GM13976 (cell line): ENCODE measurements around the gene RFTN1.

Experiments
- DNase-seq: peaks from one replicate; pipeline ENCODE4 v3.0.0; 2012; ENCODE audit warnings: low spot score
- in situ Hi-C: fragments of 300-500 bp; cut with MboI; formaldehyde crosslinking; loops from one replicate; pipeline ENCODE4 v1.12.0; 2022; ENCODE audit warnings: low sequenced_read_pairs, mixed read lengths, inconsistent platforms; ENCODE audit not compliant: unreplicated experiment
- TF ChIP-seq, protein P1 (sequence below): IDR thresholded peaks from 2 replicates; pipeline ENCODE4 v1.5.1; 2012; ENCODE audit warnings: borderline replicate concordance, mild to moderate bottlenecking; ENCODE audit not compliant: insufficient read depth; ENCODE audit errors: extremely low read depth, missing control alignments, control extremely low read depth

Gene RFTN1

DNA sequence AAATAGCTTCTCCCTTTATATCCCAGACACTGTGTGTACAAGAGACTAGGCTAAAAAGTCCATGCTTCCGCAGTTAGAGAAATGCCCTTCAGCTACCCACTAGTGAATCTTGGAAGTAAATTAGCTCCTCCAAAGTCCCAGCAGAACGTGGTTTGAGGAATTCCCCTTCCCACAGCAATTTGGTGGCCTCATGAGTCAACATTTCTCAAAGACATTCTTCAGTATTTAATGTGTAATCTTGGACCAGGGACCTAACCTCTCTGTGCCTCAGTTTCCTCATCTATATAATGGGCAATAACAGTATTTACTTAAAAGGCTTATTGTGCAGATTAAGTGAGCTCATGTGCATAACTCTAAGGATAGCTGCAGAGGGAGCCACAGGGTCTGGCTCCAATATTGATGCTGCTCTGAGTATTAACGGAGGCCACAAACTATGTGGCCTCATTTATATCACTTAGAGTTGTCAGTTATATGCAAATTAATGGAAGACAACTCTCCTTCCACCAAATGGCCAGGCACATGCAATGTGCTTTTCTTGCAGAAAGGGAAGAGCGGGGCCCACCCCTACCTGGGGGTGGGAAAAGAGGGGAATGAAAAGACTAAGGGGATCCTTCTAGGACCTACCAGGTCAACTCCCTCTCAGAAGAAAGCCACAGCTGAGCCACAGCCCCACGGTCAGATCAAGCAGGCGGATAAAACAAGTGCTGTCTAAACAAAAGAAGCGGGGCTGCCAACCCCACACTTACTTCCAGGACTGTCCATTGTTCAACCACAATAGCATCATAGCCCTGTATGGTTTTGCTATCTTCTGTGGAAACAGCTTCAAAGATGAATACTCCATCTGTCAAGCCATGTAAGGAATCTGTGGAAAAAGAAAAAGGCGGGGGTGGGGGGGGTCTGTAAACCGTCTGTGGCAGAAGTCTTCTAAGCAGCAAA, 156.0 kb downstream of the RFTN1 start:
- TF ChIP-seq, protein P1, sequence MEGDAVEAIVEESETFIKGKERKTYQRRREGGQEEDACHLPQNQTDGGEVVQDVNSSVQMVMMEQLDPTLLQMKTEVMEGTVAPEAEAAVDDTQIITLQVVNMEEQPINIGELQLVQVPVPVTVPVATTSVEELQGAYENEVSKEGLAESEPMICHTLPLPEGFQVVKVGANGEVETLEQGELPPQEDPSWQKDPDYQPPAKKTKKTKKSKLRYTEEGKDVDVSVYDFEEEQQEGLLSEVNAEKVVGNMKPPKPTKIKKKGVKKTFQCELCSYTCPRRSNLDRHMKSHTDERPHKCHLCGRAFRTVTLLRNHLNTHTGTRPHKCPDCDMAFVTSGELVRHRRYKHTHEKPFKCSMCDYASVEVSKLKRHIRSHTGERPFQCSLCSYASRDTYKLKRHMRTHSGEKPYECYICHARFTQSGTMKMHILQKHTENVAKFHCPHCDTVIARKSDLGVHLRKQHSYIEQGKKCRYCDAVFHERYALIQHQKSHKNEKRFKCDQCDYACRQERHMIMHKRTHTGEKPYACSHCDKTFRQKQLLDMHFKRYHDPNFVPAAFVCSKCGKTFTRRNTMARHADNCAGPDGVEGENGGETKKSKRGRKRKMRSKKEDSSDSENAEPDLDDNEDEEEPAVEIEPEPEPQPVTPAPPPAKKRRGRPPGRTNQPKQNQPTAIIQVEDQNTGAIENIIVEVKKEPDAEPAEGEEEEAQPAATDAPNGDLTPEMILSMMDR, result no peak
- in situ Hi-C loops, result no loop called here
- no peak for DNase-seq

DNA sequence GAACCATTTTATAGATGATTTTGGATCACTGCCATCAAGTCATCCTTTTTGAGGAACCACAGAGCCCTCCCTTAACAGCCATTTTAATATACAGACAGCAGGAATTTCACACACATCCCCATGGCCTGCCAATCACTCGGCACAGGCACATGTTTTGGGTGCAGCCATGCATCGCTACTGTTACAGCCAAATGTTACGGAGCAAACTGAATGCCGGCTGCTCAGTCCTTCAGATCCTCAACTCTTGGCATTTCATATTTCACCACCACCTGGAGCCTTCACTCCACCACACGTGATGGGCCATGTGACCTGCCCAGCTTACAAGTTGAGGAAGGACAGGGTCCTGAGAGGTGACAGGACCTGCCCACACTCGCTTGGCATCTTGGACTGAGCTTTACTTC, 157.7 kb downstream of the RFTN1 start:
- TF ChIP-seq, protein P1, result no peak
- in situ Hi-C loops, result no loop called here
- no peak for DNase-seq

DNA sequence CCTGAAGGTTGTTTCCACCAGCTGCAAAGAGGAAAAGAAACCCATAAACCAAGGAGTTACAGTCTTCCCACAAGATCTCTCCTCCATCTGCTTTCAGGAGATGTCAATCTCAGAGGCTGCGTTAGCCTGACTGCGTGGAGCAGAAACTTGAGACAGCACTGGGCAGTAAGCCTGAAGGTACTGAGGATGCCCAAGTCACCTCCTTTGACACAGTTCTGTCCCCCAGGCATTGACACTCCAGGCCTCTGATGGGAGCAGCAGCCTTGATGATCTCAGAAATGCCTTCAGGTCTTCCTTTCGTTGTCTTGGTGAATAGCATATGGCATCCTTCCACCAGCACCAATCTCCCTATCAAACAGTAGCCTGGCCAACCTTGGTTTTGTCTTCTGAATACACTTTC, 159.2 kb downstream of the RFTN1 start:
- in situ Hi-C loops, result no loop called here
- TF ChIP-seq, protein P1, result no peak
- no peak for DNase-seq

DNA sequence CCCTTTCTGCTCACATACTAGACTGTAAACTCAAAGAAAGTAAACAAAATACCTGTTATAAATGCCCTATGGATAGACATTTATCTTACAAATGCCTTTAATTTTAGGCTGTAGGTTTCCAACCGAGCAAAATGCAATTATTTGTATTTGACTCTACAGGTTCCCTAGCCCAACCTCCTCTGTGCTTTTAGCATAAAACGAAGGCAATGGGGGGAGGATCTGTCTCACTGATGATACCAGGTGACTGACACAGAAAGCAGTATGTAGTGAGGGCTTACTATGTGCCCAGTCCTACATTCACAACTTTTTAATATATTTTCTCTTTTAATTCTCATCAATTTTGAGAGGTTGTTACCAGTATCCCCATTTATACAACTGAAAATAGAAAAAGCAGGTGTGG, 161.1 kb downstream of the RFTN1 start:
- in situ Hi-C loops, result no loop called here
- DNase-seq, result no peak
- TF ChIP-seq, protein P1, result no peak

DNA sequence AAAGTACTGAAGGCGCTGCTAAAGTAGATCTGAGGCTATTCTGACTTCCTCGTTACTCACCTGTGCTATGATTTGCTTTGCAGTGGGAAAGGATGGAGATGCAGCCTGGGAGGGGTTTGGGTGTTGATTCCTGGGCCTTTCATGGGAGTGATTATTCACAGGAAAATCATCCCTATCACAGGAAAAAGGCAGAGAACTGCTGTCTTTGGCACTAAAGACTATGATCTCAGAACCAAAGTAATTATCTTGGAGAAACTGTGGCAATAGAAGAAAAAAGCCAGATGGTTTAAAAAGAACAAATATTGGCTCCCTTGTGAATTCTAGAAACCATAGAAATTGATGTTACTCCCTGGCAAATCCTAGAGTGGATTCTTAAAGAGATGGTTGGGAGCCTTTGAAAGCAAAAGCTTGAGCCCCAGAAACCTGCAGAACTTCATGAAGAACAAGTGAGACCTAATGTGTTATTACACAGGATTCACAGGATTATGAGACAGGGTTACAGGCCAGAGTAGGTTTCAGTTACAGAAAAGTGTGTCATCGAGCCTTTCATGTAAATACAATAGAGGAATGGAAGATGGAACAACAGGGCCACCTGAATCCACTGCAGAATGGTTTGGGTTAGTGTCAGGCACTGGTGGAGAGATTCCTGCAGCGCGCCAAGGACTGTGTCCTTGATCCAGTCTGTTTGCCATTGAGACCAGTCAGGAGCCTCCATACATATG, 162.7 kb downstream of the RFTN1 start:
- TF ChIP-seq, protein P1, result no peak
- no peak for DNase-seq
- in situ Hi-C loops, result no loop called here

DNA sequence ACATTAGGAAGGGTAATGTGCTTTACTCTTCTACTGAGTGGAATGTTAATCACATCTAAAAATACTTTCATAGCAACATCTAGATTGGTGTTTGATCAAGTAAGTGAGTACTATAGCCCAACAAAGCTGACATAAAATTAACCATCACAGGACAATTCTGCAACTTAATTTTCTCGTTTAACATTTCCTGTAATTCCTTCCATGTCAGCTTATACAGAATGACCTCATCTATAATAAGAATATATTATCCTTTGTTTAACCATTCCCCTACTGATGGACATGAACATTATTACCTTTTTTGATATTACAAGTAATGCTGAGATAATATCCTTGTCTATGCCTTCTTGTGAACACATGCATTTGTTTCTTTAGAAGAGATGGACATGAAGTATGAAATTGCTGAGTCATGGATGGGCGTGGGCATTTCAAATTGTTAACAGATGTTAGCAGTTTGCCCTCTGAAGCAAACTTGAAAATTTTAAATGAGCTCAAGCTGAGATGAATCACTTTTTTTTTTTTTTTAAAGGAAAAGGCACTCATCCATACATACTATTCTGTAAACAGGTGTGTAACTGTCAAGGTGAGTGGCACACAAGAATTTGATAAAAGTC, 163.4 kb downstream of the RFTN1 start:
- no peak for DNase-seq
- TF ChIP-seq, protein P1, result no peak
- in situ Hi-C loops, result no loop called here
